Omental fat pad (tissue), 4 donors: ENCODE data around the gene SF3B2. TPM values are rescaled to one million over a fixed set of nuclear protein-coding genes. Genes with fewer than 3 reads are reported as not detected.

Experiments used
- ATAC-seq: fragments of 150-250 bp; one replicate; pipeline ENCODE4 v1.9.1; 2016; ENCODE audit warnings: mild to moderate bottlenecking, moderate library complexity; ENCODE audit not compliant: low FRiP score
- DNase-seq: peaks from one replicate; pipeline ENCODE4 v3.0.0-alpha.2; 2019; ENCODE audit warnings: low spot score
- total RNA-seq, 4 donors: library from RNA; depleted of rRNA; stranded (reverse); fragments of >200 nt; gene quantifications; one replicate each; pipeline ENCODE4 v1.1.0, GENCODE V29; 2016
- TF ChIP-seq, protein P1 (sequence below), 3 donors: fragments of 450-650 bp; IDR thresholded peaks; one replicate each; pipeline ENCODE4 v1.5.1; 2016 to 2017; ENCODE audit warnings: antibody characterized with exemption in 3 of 3, mild to moderate bottlenecking in 3 of 3, moderate library complexity in 2 of 3

Gene SF3B2, protein sequence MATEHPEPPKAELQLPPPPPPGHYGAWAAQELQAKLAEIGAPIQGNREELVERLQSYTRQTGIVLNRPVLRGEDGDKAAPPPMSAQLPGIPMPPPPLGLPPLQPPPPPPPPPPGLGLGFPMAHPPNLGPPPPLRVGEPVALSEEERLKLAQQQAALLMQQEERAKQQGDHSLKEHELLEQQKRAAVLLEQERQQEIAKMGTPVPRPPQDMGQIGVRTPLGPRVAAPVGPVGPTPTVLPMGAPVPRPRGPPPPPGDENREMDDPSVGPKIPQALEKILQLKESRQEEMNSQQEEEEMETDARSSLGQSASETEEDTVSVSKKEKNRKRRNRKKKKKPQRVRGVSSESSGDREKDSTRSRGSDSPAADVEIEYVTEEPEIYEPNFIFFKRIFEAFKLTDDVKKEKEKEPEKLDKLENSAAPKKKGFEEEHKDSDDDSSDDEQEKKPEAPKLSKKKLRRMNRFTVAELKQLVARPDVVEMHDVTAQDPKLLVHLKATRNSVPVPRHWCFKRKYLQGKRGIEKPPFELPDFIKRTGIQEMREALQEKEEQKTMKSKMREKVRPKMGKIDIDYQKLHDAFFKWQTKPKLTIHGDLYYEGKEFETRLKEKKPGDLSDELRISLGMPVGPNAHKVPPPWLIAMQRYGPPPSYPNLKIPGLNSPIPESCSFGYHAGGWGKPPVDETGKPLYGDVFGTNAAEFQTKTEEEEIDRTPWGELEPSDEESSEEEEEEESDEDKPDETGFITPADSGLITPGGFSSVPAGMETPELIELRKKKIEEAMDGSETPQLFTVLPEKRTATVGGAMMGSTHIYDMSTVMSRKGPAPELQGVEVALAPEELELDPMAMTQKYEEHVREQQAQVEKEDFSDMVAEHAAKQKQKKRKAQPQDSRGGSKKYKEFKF
- 100 to 1,000 TPM in 3 of 4 donors, 10 to 100 TPM in 1; 98.9 to 173 (median 140) TPM for total RNA-seq

- ATAC-seq (peak; percentile 99), DNase-seq (peak; percentile 82)
- TF ChIP-seq, protein P1, sequence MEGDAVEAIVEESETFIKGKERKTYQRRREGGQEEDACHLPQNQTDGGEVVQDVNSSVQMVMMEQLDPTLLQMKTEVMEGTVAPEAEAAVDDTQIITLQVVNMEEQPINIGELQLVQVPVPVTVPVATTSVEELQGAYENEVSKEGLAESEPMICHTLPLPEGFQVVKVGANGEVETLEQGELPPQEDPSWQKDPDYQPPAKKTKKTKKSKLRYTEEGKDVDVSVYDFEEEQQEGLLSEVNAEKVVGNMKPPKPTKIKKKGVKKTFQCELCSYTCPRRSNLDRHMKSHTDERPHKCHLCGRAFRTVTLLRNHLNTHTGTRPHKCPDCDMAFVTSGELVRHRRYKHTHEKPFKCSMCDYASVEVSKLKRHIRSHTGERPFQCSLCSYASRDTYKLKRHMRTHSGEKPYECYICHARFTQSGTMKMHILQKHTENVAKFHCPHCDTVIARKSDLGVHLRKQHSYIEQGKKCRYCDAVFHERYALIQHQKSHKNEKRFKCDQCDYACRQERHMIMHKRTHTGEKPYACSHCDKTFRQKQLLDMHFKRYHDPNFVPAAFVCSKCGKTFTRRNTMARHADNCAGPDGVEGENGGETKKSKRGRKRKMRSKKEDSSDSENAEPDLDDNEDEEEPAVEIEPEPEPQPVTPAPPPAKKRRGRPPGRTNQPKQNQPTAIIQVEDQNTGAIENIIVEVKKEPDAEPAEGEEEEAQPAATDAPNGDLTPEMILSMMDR (IDR thresholded peaks at IDR 0.05), result no peak
Observed at GRCh38 chr11:66051766-66052663, at the start of gene SF3B2. TSS of gene SF3B2 (plus strand) at chr11:66052364. CDS start at chr11:66052385, 21 bp downstream.

DNA sequence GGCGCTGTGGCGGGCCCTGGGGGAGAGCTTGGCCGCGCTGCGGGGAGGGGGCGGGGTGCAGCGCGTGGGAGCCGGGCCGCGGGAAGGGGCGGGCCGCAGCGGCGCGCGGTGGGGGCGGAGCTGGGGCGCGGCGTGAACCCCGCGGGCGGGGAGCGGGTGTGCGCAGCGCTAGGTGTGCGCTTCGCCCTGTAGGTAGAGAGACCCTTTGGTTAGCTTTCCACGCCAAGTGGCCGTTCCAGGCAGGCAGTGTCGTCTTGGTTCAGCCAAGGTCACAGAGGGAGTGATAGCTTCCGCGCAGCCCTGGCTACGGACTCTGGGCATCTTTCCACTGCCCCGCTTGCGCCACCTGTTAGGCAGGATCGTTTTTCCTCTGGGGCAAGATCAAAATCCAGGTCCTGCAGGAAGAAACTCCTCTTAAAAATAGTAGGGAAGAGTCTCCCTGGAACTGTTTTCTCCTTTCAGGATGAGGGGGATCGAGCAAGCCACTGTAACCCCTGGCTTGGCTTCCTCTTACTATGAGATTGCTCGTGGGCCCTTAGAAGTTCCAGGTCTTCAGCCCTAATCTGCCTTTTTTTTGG lies 49.4 kb upstream of the SF3B2 start:
- no peak for DNase-seq
- ATAC-seq, result peak; percentile 83
- TF ChIP-seq, protein P1 (IDR thresholded peaks at IDR 0.05), result no peak

DNA sequence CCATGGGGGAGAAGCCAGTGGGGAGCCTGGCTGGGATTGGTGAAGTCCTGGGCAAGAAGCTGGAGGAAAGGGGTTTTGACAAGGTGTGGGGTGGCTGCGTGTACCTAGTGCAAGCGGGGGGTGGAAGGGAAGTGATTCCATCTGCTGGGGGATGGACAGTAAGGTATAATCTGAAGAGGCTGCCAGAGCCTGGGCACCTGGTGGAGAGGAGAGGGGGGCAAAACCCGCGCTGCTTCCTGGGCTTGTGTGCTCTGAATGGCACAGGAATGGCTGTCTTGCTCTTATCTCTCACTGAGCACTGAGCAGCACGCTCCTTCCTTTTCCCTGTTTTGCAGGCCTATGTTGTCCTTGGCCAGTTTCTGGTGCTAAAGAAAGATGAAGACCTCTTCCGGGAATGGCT lies 48.9 kb upstream of the SF3B2 start:
- ATAC-seq, result no peak
- DNase-seq, result no peak
- TF ChIP-seq, protein P1 (IDR thresholded peaks at IDR 0.05), result no peak

DNA sequence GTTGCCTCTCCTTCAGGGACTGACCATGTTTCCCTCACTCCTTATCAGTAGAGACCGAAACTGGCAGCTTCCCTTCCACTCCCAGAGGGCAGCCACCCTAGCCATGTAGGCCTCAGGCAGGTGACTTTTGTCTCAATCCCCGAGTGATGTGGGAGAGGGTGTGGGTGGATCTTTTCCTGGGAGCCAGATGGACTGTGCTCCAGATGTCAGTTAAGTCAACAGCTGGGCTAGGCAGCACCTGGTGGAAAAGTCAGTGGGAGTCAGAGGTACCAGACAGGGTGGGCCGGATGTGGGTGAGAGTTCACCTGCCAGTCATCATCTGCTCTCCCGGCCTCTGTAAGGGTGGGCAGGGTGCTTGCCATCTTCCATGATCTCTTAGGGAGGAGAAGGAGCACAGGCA lies 48.0 kb upstream of the SF3B2 start:
- ATAC-seq (no peak), DNase-seq (no peak)
- TF ChIP-seq, protein P1 (IDR thresholded peaks at IDR 0.05), result no peak

GRCh38 chr11:66006134-66006890 lies 45.9 kb upstream of the SF3B2 start:
- TF ChIP-seq, protein P1 (IDR thresholded peaks at IDR 0.05), result no peak
- DNase-seq (no peak), ATAC-seq (no peak)

GRCh38 chr11:66006891-66007176 lies 45.3 kb upstream of the SF3B2 start:
- TF ChIP-seq, protein P1 (IDR thresholded peaks at IDR 0.05), result no peak
- ATAC-seq, result no peak
- no peak for DNase-seq
